ENCODE results near the gene TMEM14B. TPM values are rescaled to one million over a fixed set of nuclear protein-coding genes. Genes with fewer than 3 reads are reported as not detected.

The TMEM14B gene
- total RNA-seq, 4 donors from 2014 or later = 34.9 to 56.7 (median 48.1) TPM

DNA sequence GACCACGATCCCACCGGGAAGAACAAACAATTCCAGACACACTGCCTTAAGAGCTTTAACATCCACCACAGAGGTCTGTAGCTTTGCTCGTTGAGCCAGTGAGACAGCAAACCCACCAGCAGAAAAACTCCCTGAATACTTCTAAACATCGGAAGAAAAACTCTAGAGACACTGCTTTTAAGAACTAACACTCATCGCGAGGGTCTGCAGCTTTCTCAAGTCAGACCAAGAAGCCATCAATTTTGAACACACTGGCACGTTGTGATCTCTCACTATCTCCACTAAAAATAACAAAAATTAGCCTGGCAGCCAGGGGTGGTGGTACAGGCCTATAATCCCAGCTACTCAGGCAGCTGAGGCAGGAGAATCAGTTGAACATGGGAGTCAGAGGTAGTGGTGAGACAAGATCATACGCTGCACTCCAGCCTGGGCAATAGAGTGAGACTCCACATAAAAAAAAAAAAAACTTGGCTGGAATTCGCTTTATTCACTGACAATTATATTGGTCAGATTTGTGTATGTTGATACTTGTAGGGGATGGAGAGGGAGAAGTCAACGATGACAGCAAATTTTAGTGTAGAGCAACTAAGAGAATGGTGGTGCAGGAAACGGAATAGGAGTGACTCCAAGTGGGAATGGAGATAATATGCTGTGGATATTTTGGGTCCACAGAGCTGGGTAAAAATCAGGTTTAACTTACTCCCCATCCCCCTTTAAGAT is 25.6 kb upstream of the TMEM14B start:
- intact Hi-C loops (cut with DNase I; ENCODE audit: low total_unique reads) = no loop called here
- H3K4me3 ChIP-seq (ENCODE audit: low read depth, poor library complexity, severe bottlenecking) = peak overlapping the region; percentile 21
- 75% methylated on average over 11 of the region's 11 CpGs for WGBS, 2 donors
- TF ChIP-seq, protein P1, sequence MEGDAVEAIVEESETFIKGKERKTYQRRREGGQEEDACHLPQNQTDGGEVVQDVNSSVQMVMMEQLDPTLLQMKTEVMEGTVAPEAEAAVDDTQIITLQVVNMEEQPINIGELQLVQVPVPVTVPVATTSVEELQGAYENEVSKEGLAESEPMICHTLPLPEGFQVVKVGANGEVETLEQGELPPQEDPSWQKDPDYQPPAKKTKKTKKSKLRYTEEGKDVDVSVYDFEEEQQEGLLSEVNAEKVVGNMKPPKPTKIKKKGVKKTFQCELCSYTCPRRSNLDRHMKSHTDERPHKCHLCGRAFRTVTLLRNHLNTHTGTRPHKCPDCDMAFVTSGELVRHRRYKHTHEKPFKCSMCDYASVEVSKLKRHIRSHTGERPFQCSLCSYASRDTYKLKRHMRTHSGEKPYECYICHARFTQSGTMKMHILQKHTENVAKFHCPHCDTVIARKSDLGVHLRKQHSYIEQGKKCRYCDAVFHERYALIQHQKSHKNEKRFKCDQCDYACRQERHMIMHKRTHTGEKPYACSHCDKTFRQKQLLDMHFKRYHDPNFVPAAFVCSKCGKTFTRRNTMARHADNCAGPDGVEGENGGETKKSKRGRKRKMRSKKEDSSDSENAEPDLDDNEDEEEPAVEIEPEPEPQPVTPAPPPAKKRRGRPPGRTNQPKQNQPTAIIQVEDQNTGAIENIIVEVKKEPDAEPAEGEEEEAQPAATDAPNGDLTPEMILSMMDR (IDR thresholded peaks at IDR 0.05) = no peak
- TF ChIP-seq POLR2A (IDR thresholded peaks at IDR 0.05) = no peak
- no peak for DNase-seq (ENCODE audit: low spot score in 2 of 2)

DNA sequence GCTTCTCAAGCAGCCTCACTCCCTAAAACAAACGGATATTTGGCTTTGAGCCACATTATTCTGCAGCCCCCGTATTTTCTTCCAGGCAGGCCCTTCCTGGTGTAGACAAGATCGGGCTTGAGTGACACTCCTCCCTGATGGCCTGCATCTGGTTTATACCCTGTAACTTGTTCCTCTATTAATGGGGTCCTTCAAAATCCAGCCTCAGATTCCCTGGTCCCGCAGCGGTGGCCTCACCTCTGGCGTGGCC is 25.1 kb upstream of the TMEM14B start:
- WGBS, 2 donors = 0% methylated on average over 5 to 6 of the region's 6 CpGs
- intact Hi-C loops (cut with DNase I; ENCODE audit: low total_unique reads) = no loop called here
- H3K4me3 ChIP-seq (ENCODE audit: low read depth, poor library complexity, severe bottlenecking) = peak overlapping the region; percentile 21
- TF ChIP-seq POLR2A (IDR thresholded peaks at IDR 0.05) = no peak
- TF ChIP-seq, protein P1 (IDR thresholded peaks at IDR 0.05) = no peak
- no peak for DNase-seq (ENCODE audit: low spot score in 2 of 2)

DNA sequence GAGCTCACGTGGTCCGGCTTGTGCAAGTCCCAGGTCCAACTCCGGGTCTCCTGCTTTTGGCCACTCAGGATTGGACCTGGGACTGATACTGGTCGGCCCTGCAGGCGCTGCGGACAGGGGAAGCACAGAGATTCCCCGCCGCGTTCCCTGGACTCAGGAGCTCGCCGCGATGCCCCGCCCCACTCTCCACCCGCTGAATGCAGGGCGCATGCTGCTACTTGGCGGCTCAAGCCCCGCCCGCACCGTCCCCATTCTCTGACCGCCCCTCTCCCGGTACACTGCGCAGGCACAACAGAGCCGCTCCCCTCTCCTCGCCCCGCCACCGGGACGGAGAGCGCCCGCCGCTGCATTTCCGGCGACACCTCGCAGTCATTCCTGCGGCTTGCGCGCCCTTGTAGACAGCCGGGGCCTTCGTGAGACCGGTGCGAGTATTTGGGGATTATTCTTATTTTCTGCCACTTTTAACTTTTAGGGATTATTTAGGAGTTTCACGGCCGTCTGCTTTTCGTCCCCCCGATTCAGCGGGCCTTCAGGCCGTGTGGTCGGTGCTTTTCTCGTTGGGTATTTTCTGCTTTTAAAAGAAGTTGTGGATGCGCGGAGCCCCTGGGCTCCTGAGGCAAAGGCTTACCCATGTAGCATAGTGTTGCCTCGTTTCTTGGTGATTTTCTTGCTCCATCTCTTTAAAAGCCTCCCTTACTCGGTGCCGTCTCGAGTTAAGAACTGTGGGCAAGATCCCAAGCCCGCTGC is 24.6 kb upstream of the TMEM14B start, which contains the start of gene TMEM14C:
Gene TMEM14C (plus strand): TSS at position 251 of the 747 bp plus-strand sequence. CDS start 1,544 bp downstream, outside the sequence.
- TF ChIP-seq, protein P1 (IDR thresholded peaks at IDR 0.05) = no peak
- no peak for TF ChIP-seq POLR2A (IDR thresholded peaks at IDR 0.05)
- intact Hi-C loops (cut with DNase I; ENCODE audit: low total_unique reads) = no loop called here
- 0% methylated on average over 50 to 52 of the region's 55 CpGs for WGBS, 2 donors
- peak; percentile 98 to 100 for DNase-seq (ENCODE audit: low spot score in 2 of 2)
- peak within 1 kb of the TSS; percentile 71 for H3K4me3 ChIP-seq (ENCODE audit: low read depth, poor library complexity, severe bottlenecking)

DNA sequence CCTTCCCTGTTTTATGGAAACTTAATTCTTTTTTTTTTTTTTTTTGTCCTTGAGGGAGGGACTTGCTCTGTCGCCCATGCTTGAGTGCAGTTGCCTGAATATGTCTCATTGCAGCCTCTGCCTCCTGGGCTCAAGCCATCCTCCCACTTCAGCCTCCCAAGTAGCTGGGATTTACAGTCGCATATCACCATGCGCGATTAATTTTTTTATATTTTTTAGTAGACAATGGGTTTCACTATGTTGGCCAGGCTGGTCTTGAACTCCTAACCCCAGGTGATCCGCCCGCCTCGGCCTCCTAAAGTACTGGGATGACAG is 24.1 kb upstream of the TMEM14B start:
- intact Hi-C loops (cut with DNase I; ENCODE audit: low total_unique reads) = no loop called here
- WGBS, 2 donors = 16 to 25% methylated on average over 7 of the region's 7 CpGs
- TF ChIP-seq, protein P1 (IDR thresholded peaks at IDR 0.05) = no peak
- TF ChIP-seq POLR2A (IDR thresholded peaks at IDR 0.05) = no peak
- peak overlapping the region; percentile 71 for H3K4me3 ChIP-seq (ENCODE audit: low read depth, poor library complexity, severe bottlenecking)
- peak in 1 of 2 donors; percentile 64 for DNase-seq (ENCODE audit: low spot score in 2 of 2)

DNA sequence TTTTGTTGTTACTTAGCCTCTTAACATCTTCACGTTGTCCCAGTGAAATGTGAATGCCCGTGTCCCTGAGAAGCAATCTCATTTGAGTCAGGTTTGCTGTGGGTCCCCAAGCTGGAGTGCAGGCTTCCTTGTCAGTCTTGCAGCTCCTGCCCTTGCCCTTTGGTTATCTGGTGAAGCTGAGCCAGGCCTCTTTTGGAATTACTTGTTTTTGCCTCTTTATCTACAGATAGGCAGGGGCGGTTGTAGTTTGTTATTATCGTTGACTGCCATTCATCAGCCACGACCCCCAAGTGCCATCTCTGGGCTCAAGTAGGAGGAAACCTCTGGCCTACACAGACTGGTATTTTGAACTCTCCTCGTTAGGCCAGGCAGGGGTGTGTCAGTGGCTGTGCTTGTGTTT is 22.6 kb upstream of the TMEM14B start:
- no peak overlapping the region for H3K4me3 ChIP-seq (ENCODE audit: low read depth, poor library complexity, severe bottlenecking)
- peak in 1 of 2 donors; percentile 20 for DNase-seq (ENCODE audit: low spot score in 2 of 2)
- 83 to 90% methylated on average over 6 of the region's 6 CpGs for whole genome bisulfite sequencing, 2 donors
- intact Hi-C loops (cut with DNase I; ENCODE audit: low total_unique reads) = no loop called here
- no peak for TF ChIP-seq POLR2A (IDR thresholded peaks at IDR 0.05)
- TF ChIP-seq, protein P1 (IDR thresholded peaks at IDR 0.05) = no peak

Data from lower leg skin (tissue), 4 donors.